Stomach smooth muscle (tissue), 2 donors: ENCODE data around the gene AATF.
"Not testable (repeated sequence)": the region's sequence is repeated elsewhere in the genome, so short reads cannot be mapped to it uniquely, and the experiment has no call there.

Experiments
- H3K27ac ChIP-seq: one replicate; pipeline ENCODE4 v1.7.0; 2013; ENCODE audit warnings: mild to moderate bottlenecking, low read length, inconsistent platforms
- H3K27me3 ChIP-seq, 2 donors: one replicate each; pipeline ENCODE4 v1.7.0; 2013; ENCODE audit warnings: low read length in 2 of 2; ENCODE audit not compliant: insufficient read depth in 2 of 2, control insufficient read depth in 1 of 2
- H3K36me3 ChIP-seq, 2 donors: one replicate each; pipeline ENCODE4 v1.7.0; 2013; ENCODE audit warnings: low read length in 2 of 2; ENCODE audit not compliant: control insufficient read depth in 2 of 2, insufficient read depth in 2 of 2
- H3K4me1 ChIP-seq: one replicate; pipeline ENCODE4 v1.7.0; 2013; ENCODE audit warnings: low read length; ENCODE audit not compliant: control insufficient read depth, insufficient read depth
- H3K4me3 ChIP-seq, 2 donors: one replicate each; pipeline ENCODE4 v1.7.0; 2013; ENCODE audit warnings: low read length in 2 of 2
- H3K9ac ChIP-seq, 2 donors: one replicate each; pipeline ENCODE4 v1.7.0; 2013; ENCODE audit warnings: low read length in 2 of 2, mild to moderate bottlenecking in 1 of 2
- H3K9me3 ChIP-seq, 2 donors: one replicate each; pipeline ENCODE4 v1.7.0; 2013; ENCODE audit warnings: low read length in 2 of 2; ENCODE audit not compliant: control insufficient read depth in 2 of 2
- donor health status: healthy.
- donor health status: Pancreatic carcinoma.

AATF gene

GRCh38 chr17:37065486-37066321 lies 117.0 kb downstream of the AATF start:
- peaks cover 12 to 16% of the 10 kb centered on the region in 2 donors for H3K27me3 ChIP-seq
- no peaks in the 10 kb centered on the region for H3K4me1 ChIP-seq
- H3K36me3 ChIP-seq: no peaks in the 10 kb centered on the region
- no peak overlapping the region for H3K27ac ChIP-seq
- H3K4me3 ChIP-seq: no peak overlapping the region
- H3K9ac ChIP-seq: no peak overlapping the region
- H3K9me3 ChIP-seq: no peaks in the 10 kb centered on the region

- Histone ChIP-seq H3K36me3 (no peaks in the 10 kb centered on the region), H3K4me3 (no peak overlapping the region), H3K27me3 (peaks cover 12 to 16% of the 10 kb centered on the region in 2 donors), H3K9ac (no peak overlapping the region), H3K9me3 (no peaks in the 10 kb centered on the region), H3K27ac (no peak overlapping the region), H3K4me1 (no peaks in the 10 kb centered on the region)
These were observed 117.8 kb downstream of the AATF start for GRCh38 chr17:37066322-37067255.

GRCh38 chr17:37067555-37068111 lies 118.9 kb downstream of the AATF start:
- H3K27me3 ChIP-seq: peaks cover 12 to 16% of the 10 kb centered on the region in 2 donors
- no peak overlapping the region for H3K9ac ChIP-seq
- H3K4me1 ChIP-seq: no peaks in the 10 kb centered on the region
- no peak overlapping the region for H3K27ac ChIP-seq
- no peaks in the 10 kb centered on the region for H3K9me3 ChIP-seq
- no peak overlapping the region for H3K4me3 ChIP-seq
- H3K36me3 ChIP-seq: no peaks in the 10 kb centered on the region

- no peaks in the 10 kb centered on the region for H3K9me3 ChIP-seq
- peaks cover 12 to 16% of the 10 kb centered on the region in 2 donors for H3K27me3 ChIP-seq
- H3K9ac ChIP-seq: no peak overlapping the region
- no peak overlapping the region for H3K27ac ChIP-seq
- H3K4me3 ChIP-seq: no peak overlapping the region
- no peaks in the 10 kb centered on the region for H3K4me1 ChIP-seq
- H3K36me3 ChIP-seq: no peaks in the 10 kb centered on the region
These were observed 119.5 kb downstream of the AATF start for GRCh38 chr17:37068266-37068665.

- H3K4me3 ChIP-seq: no peak overlapping the region
- H3K36me3 ChIP-seq: no peaks in the 10 kb centered on the region
- H3K27me3 ChIP-seq: peaks cover 12 to 16% of the 10 kb centered on the region in 2 donors
- H3K9me3 ChIP-seq: no peaks in the 10 kb centered on the region
- no peak overlapping the region for H3K27ac ChIP-seq
- H3K4me1 ChIP-seq: no peaks in the 10 kb centered on the region
- H3K9ac ChIP-seq: no peak overlapping the region
These were observed 120.3 kb downstream of the AATF start for GRCh38 chr17:37069087-37069486.

GRCh38 chr17:37073464-37073863 lies 124.7 kb downstream of the AATF start:
- not testable (repeated sequence) for H3K9me3 ChIP-seq, H3K36me3 ChIP-seq, H3K27me3 ChIP-seq, H3K4me3 ChIP-seq, H3K4me1 ChIP-seq, H3K27ac ChIP-seq, H3K9ac ChIP-seq

GRCh38 chr17:37079065-37079708 lies 130.4 kb downstream of the AATF start:
- Histone ChIP-seq H3K4me1 (peaks cover 2% of the 10 kb centered on the region), H3K4me3 (no peak overlapping the region), H3K9ac (no peak overlapping the region), H3K36me3 (no peaks in the 10 kb centered on the region), H3K27ac (no peak overlapping the region), H3K9me3 (no peaks in the 10 kb centered on the region), H3K27me3 (no peaks in the 10 kb centered on the region)

- Histone ChIP-seq H3K9me3 (no peaks in the 10 kb centered on the region), H3K4me3 (no peak overlapping the region), H3K4me1 (peaks cover 2% of the 10 kb centered on the region), H3K36me3 (peaks cover 0 to under 1% of the 10 kb centered on the region in 2 donors), H3K27ac (no peak overlapping the region), H3K27me3 (no peaks in the 10 kb centered on the region), H3K9ac (no peak overlapping the region)
These were observed 131.0 kb downstream of the AATF start for GRCh38 chr17:37079735-37080134.

GRCh38 chr17:37081287-37081686 lies 132.5 kb downstream of the AATF start:
- Histone ChIP-seq H3K9ac (no peak overlapping the region), H3K27ac (no peak overlapping the region), H3K4me3 (no peak overlapping the region), H3K27me3 (no peaks in the 10 kb centered on the region), H3K4me1 (peaks cover 2% of the 10 kb centered on the region), H3K9me3 (no peaks in the 10 kb centered on the region), H3K36me3 (peaks cover 6 to 15% of the 10 kb centered on the region in 2 donors)

- H3K36me3 ChIP-seq: peaks cover 11 to 26% of the 10 kb centered on the region in 2 donors
- H3K9ac ChIP-seq: no peak overlapping the region
- H3K27ac ChIP-seq: no peak overlapping the region
- H3K27me3 ChIP-seq: no peaks in the 10 kb centered on the region
- H3K9me3 ChIP-seq: no peaks in the 10 kb centered on the region
- peaks cover 2% of the 10 kb centered on the region for H3K4me1 ChIP-seq
- no peak overlapping the region for H3K4me3 ChIP-seq
These were observed 133.6 kb downstream of the AATF start for GRCh38 chr17:37082311-37082860.
